IgD-negative memory B cell (primary cell): ENCODE results near the gene GLIPR1L2. TPM values are rescaled to one million over a fixed set of nuclear protein-coding genes. Genes with fewer than 3 reads are reported as not detected.
"Not testable (repeated sequence)": the region's sequence is repeated elsewhere in the genome, so short reads cannot be mapped to it uniquely, and the experiment has no call there.

ENCODE experiments used
- H3K27ac Mint-ChIP-seq, 3 donors: one replicate each; pipeline ENCODE4 v1.8.0; 2020 to 2022; ENCODE audit warnings: mild to moderate bottlenecking in 3 of 3, mixed read lengths in 3 of 3, moderate library complexity in 1 of 3
- H3K27me3 Mint-ChIP-seq: one replicate; pipeline ENCODE4 v1.8.0; 2021; ENCODE audit warnings: mixed read lengths
- H3K36me3 Mint-ChIP-seq: one replicate; pipeline ENCODE4 v1.8.0; 2020; ENCODE audit warnings: mild to moderate bottlenecking, mixed read lengths
- H3K4me1 Mint-ChIP-seq, 3 donors: one replicate each; pipeline ENCODE4 v1.8.0; 2020 to 2022; ENCODE audit warnings: mixed read lengths in 3 of 3, mild to moderate bottlenecking in 1 of 3
- H3K4me3 Mint-ChIP-seq, 4 donors: one replicate each; pipeline ENCODE4 v1.8.0; 2020 to 2022; ENCODE audit warnings: mild to moderate bottlenecking in 4 of 4, mixed read lengths in 4 of 4, moderate library complexity in 3 of 4
- H3K9me3 Mint-ChIP-seq, 3 donors: one replicate each; pipeline ENCODE4 v1.8.0; 2020 to 2021; ENCODE audit warnings: mixed read lengths in 3 of 3, mild to moderate bottlenecking in 1 of 3
- polyA plus RNA-seq: library from polyadenylated mRNA; unstranded; fragments of 300-500 nt; fragmentation: Illumina TruSeq; gene quantifications from one replicate; pipeline ENCODE4 v1.2.3, GENCODE V29; 2021

The GLIPR1L2 gene
- polyA plus RNA-seq, 1 donor from 2014 or later = 1.6 TPM

DNA sequence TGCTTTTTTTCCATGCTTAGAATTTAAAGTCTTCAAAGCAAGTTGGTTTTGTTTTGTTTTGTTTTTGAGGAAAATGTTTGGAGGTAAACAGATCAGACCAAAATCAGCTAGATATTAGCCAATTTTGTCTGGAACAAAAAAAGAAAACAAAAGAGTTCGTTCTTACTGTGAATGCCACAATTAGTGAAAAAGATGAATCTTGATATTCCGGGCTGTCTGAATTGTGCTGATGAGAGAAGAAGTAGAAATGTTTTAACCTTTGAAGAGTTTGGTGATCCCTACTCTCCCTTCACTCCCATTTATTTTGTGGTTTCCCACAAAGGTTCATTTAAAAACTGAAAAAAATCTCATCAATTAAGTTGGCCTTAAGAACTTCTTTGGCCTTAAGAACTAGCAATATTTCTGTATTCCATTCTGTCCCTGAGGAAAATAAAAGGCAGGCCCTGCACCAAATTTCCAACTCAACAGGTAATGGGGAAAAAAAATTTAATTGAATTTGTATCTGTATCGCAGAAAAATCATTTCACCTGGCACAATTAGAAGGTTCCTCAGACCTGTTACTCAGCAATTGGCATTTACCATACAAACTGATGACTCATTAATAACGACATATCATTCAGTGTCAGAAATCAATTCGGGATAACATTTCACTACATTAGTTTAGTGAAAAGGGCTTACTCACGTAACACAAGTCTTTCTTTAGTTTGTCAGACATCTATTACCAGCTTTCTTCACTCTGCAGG is 562 bp upstream of the GLIPR1L2 start:
- no peaks in the 10 kb centered on the region for H3K27me3 Mint-ChIP-seq
- peaks cover 9 to 38% (median 37%) of the 10 kb centered on the region in 3 donors for H3K4me1 Mint-ChIP-seq
- peaks cover 2% of the 10 kb centered on the region for H3K36me3 Mint-ChIP-seq
- peaks cover 0 to 4% (median 0%) of the 10 kb centered on the region in 3 donors for H3K9me3 Mint-ChIP-seq
- H3K27ac Mint-ChIP-seq = peak overlapping the region; percentile 85 to 98 (median 95)
- H3K4me3 Mint-ChIP-seq = peak overlapping the region; percentile 89 to 97 (median 95)

GRCh38 chr12:75404231-75404630 is 13.3 kb downstream of the GLIPR1L2 start:
- Mint-ChIP-seq H3K27me3 (peaks cover 1% of the 10 kb centered on the region), H3K4me1 (no peaks in the 10 kb centered on the region), H3K4me3 (no peak overlapping the region), H3K9me3 (no peaks in the 10 kb centered on the region), H3K36me3 (peaks cover 3% of the 10 kb centered on the region), H3K27ac (no peak overlapping the region)

DNA sequence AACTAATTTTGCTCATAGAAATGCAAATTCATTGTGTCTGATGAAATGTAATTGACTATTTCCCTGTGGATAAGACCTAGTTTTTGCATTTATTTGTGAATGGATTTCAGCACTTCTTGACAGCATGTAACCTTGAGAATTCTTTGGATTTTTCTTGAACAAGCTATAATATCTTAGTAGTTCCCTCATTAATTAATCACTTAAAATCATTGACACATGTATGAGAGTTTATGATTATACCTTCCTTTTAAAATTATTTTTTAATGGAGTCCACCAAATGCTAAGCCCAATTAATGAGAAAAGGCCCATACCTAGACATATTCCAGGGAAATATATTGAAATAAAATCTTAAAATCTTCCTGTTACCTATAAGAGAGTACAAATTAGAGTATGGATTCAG is 16.8 kb downstream of the GLIPR1L2 start:
- peaks cover 0 to 1% (median 0%) of the 10 kb centered on the region in 3 donors for H3K4me1 Mint-ChIP-seq

DNA sequence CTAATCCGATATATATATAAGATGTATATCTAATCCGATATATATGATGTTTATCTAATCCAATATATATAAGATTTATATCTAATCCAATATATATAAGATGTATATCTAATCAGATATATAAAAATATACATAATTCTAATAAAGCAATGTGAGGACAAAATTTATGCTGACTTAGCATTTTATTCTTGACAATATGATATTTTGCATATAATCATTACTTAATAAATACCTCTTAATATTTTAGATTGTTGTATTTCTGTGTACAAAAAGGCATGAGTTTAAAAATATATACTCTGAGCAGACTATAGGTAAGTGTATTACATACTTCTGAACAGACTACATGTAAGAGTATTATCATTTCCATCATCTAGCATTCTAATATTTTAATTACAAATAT is 18.9 kb downstream of the GLIPR1L2 start:
- Mint-ChIP-seq H3K36me3 (peaks cover 3% of the 10 kb centered on the region), H3K4me3 (no peak overlapping the region), H3K9me3 (no peaks in the 10 kb centered on the region), H3K4me1 (peaks cover 0 to 1% (median 0%) of the 10 kb centered on the region in 3 donors), H3K27ac (no peak overlapping the region), H3K27me3 (peaks cover 5% of the 10 kb centered on the region)

More for the DNA sequence above, 16.8 kb downstream of the GLIPR1L2 start:
- H3K9me3 Mint-ChIP-seq = no peaks in the 10 kb centered on the region
- peaks cover 3% of the 10 kb centered on the region for H3K36me3 Mint-ChIP-seq
- no peak overlapping the region for H3K4me3 Mint-ChIP-seq
- H3K27me3 Mint-ChIP-seq = peaks cover 5% of the 10 kb centered on the region
- peak overlapping the region in 1 of 3 donors; percentile 4 for H3K27ac Mint-ChIP-seq

DNA sequence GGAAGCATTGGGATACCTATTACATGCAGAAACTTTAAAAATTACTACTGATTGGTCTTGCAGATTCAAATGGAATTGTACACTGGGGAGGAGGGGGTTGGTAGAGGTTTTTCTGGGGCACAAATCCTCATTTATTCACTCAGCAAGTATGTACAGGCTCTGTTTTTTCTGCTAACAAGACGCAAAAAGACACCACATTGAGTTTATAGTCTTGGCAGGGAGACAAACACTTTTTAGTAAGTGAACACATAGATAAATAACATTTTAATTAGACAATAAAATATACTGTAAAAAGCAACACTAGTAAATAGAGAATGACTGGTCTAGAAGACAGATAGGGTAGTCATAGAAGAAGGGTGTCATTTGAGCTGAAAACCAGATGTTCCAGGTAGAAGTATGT is 23.8 kb downstream of the GLIPR1L2 start:
- Mint-ChIP-seq H3K36me3 (no peaks in the 10 kb centered on the region), H3K9me3 (peaks cover 2 to 6% (median 3%) of the 10 kb centered on the region in 3 donors), H3K27me3 (peaks cover 5% of the 10 kb centered on the region), H3K4me3 (no peak overlapping the region), H3K4me1 (peaks cover 0 to 1% (median 0%) of the 10 kb centered on the region in 3 donors), H3K27ac (no peak overlapping the region)

GRCh38 chr12:75419841-75420240 is 29.0 kb downstream of the GLIPR1L2 start:
- Mint-ChIP-seq H3K4me1 (no peaks in the 10 kb centered on the region), H3K36me3 (no peaks in the 10 kb centered on the region), H3K27ac (no peak overlapping the region), H3K4me3 (no peak overlapping the region), H3K9me3 (peaks cover 2 to 8% (median 4%) of the 10 kb centered on the region in 3 donors), H3K27me3 (no peaks in the 10 kb centered on the region)

- Mint-ChIP-seq H3K9me3 (peaks cover 10 to 22% (median 16%) of the 10 kb centered on the region in 3 donors), H3K4me1 (no peaks in the 10 kb centered on the region), H3K36me3 (no peaks in the 10 kb centered on the region), H3K27me3 (peaks cover 1% of the 10 kb centered on the region), H3K4me3 (no peak overlapping the region), H3K27ac (no peak overlapping the region)
Measured at GRCh38 chr12:75427491-75427890, 36.6 kb downstream of the GLIPR1L2 start.

DNA sequence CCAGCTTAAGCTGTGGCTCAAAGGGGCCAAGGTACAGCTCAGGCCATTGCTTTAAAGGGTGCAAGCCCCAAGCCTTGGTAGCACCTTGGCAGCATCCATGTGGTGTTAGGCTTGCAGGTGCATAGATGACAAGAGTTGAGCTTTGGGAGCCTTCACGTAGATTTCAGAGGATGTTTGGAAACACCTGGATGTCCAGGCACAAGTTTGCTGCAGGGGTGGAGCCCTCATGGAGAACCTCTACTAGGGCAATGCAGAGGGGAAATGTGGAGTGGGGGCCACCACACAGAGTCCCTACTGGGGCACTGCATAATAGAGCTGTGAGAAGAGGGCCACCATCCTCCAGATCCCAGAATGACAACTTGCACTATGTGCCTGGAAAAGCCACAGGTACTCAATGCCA is 37.9 kb downstream of the GLIPR1L2 start:
- H3K9me3 Mint-ChIP-seq = peaks cover 10 to 22% (median 15%) of the 10 kb centered on the region in 3 donors
- peak overlapping the region in 1 of 3 donors; percentile 50 for H3K27ac Mint-ChIP-seq
- no peaks in the 10 kb centered on the region for H3K36me3 Mint-ChIP-seq
- H3K4me1 Mint-ChIP-seq = no peaks in the 10 kb centered on the region
- peaks cover 1% of the 10 kb centered on the region for H3K27me3 Mint-ChIP-seq
- no peak overlapping the region for H3K4me3 Mint-ChIP-seq

DNA sequence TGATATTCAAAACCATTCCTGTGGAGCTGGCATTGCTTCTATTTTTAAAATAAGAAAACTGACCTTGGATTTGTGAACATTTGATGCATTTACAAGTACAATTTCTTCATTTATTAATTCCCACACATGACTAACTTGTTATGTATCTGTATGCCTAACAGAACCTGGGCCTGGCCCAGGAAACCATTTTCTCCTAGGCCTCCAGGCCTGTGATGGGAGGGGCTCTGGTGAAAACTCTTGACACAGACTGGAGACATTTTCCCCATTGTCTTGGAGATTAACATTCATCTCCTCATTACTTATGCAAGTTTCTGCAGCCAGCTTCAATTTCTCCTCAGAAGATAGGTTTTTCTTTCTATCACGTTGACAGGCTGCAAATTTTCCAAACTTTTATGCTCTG is 42.0 kb downstream of the GLIPR1L2 start:
- Mint-ChIP-seq H3K4me3 (no peak overlapping the region), H3K4me1 (peaks cover 0 to 3% (median 0%) of the 10 kb centered on the region in 3 donors), H3K27ac (no peak overlapping the region), H3K9me3 (peaks cover 8 to 15% (median 12%) of the 10 kb centered on the region in 3 donors), H3K27me3 (no peaks in the 10 kb centered on the region), H3K36me3 (no peaks in the 10 kb centered on the region)

GRCh38 chr12:75437564-75437963 is 46.7 kb downstream of the GLIPR1L2 start:
- Mint-ChIP-seq H3K27me3 (peaks cover 5% of the 10 kb centered on the region), H3K9me3 (peaks cover 3 to 10% (median 6%) of the 10 kb centered on the region in 3 donors), H3K4me1 (peaks cover 0 to 3% (median 0%) of the 10 kb centered on the region in 3 donors), H3K4me3 (no peak overlapping the region), H3K36me3 (no peaks in the 10 kb centered on the region), H3K27ac (no peak overlapping the region)

DNA sequence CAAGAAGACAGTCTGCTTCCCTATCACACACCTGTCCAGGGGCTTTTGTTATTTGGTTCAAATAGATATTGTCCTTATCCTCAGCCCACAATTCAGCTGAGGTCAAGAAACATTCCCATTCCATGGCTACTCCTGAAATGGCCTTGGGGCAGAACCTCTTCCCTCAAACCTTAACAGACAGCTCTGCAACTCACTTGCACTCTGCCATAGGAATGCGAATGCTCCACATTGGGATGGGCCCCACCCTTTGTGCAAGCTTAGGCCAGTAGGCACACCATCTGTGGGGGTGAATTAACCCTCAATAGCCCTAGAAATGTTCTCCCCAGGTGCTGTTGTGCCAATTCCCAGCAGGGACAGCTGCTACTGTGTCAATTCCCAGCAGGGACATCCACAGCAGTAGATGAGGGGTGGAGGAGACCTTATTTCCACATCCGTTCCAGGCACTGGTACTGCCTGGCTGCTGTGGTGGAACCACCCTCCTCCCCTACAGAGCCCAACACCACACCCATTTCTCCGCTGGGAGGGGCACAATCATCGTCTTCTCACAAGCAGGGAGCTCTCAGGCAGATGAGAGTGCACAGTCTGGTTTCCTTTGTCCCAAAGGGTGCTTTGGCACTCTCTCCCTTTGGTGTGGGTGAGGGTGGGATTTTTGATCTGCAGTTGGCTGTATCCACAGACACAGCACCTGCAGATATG is 47.3 kb downstream of the GLIPR1L2 start:
- Mint-ChIP-seq H3K4me1 (peaks cover 0 to 3% (median 0%) of the 10 kb centered on the region in 3 donors), H3K36me3 (no peaks in the 10 kb centered on the region), H3K4me3 (no peak overlapping the region), H3K27me3 (peaks cover 6% of the 10 kb centered on the region), H3K9me3 (peaks cover 3 to 10% (median 6%) of the 10 kb centered on the region in 3 donors), H3K27ac (no peak overlapping the region)

- H3K4me1 Mint-ChIP-seq = peaks cover 0 to 3% (median 0%) of the 10 kb centered on the region in 3 donors
- H3K27me3 Mint-ChIP-seq = peaks cover 8% of the 10 kb centered on the region
- peak overlapping the region in 1 of 3 donors; percentile 24 for H3K27ac Mint-ChIP-seq
- peaks cover 3 to 10% (median 6%) of the 10 kb centered on the region in 3 donors for H3K9me3 Mint-ChIP-seq
- H3K36me3 Mint-ChIP-seq = no peaks in the 10 kb centered on the region
- no peak overlapping the region for H3K4me3 Mint-ChIP-seq
Measured at GRCh38 chr12:75439048-75439447, 48.2 kb downstream of the GLIPR1L2 start.

- Mint-ChIP-seq H3K9me3 (peaks cover 3 to 10% (median 6%) of the 10 kb centered on the region in 3 donors), H3K4me3 (no peak overlapping the region), H3K4me1 (peaks cover 0 to 3% (median 0%) of the 10 kb centered on the region in 3 donors), H3K27me3 (peaks cover 8% of the 10 kb centered on the region), H3K36me3 (no peaks in the 10 kb centered on the region), H3K27ac (no peak overlapping the region)
Measured at GRCh38 chr12:75439930-75440329, 49.0 kb downstream of the GLIPR1L2 start.

DNA sequence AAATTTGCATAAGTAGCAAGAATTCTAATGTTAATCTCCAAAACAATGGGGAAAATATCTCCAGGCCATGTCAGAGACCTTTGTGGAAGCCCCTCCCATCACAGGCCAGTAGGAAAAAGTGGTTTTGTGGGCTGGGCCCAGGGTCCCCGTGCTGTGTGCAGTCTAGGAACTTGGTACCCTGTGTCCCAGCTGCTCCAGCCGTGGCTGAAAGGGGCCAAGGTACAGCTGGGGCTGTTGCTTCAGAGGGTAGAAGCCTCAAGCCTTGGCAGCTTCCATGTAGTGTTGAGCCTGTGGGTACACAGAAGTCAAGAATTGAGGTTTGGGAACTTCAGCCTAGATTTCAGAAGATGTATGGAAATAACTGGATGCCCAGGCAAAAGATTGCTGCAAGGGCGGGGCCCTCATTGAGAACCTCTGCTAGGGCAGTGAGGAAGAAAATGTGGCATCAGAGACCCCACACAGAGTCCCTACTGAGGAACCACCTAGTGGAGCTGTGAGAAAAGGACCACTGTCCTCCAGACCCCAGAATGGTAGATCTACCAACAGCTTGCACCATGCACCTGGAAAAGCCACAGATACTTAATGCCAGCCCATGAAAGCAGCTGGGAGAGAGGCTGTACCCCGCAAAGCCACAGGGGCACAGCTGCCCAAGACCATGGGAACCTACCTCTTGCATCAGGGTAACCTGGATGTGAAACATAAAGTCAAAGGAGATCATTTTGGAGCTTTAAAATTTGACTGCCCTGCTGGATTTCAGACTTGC is 51.0 kb downstream of the GLIPR1L2 start:
- not testable (repeated sequence) for H3K9me3 Mint-ChIP-seq, H3K27ac Mint-ChIP-seq, H3K4me1 Mint-ChIP-seq, H3K27me3 Mint-ChIP-seq, H3K4me3 Mint-ChIP-seq, H3K36me3 Mint-ChIP-seq

- H3K36me3 Mint-ChIP-seq, H3K4me1 Mint-ChIP-seq, H3K27ac Mint-ChIP-seq, H3K9me3 Mint-ChIP-seq, H3K27me3 Mint-ChIP-seq, H3K4me3 Mint-ChIP-seq: not testable (repeated sequence)
Measured at GRCh38 chr12:75442454-75442853, 51.6 kb downstream of the GLIPR1L2 start.
